ENCODE results near the gene TOGARAM2. TPM values are rescaled to one million over a fixed set of nuclear protein-coding genes. Genes with fewer than 3 reads are reported as not detected.

The TOGARAM2 gene
- total and polyA plus RNA-seq, 2 of the 13 experiments (the other 11 are each of a cell fraction or from before 2014, with no cell fraction given): under 0.01 to 0.05 TPM

- TF ChIP-seq ZBTB43 (CRISPR knock-in tag; conservative IDR thresholded peaks at IDR 0.05) (no peak), LRRFIP1 (CRISPR knock-in tag; conservative IDR thresholded peaks at IDR 0.05) (no peak), ZNF136 (CRISPR knock-in tag; IDR thresholded peaks at IDR 0.05; ENCODE audit: low read depth) (no peak), ELF1 (CRISPR knock-in tag; IDR thresholded peaks at IDR 0.05) (no peak), ZNF558 (CRISPR knock-in tag; IDR thresholded peaks at IDR 0.05; ENCODE audit: borderline replicate concordance) (no peak), ZZZ3 (CRISPR knock-in tag; IDR thresholded peaks at IDR 0.05; ENCODE audit: borderline replicate concordance) (no peak), PTBP1 (IDR thresholded peaks at IDR 0.05; ENCODE audit: low read depth, low read length, poor library complexity, severe bottlenecking) (no peak), GABPB1 (CRISPR knock-in tag; IDR thresholded peaks at IDR 0.05) (no peak), FUBP1 (CRISPR knock-in tag; IDR thresholded peaks at IDR 0.05; ENCODE audit: borderline replicate concordance) (no peak), MATR3 (CRISPR knock-in tag; IDR thresholded peaks at IDR 0.05) (no peak), MAFG (CRISPR knock-in tag; IDR thresholded peaks at IDR 0.05) (no peak), ZNF414 (CRISPR knock-in tag; IDR thresholded peaks at IDR 0.05) (no peak)
Measured at GRCh38 chr2:29064346-29064715, 83.2 kb downstream of the TOGARAM2 start (continued).

All from HepG2 (cell line).